Upper lobe of left lung (tissue), 6 donors: ENCODE measurements around the gene NAV2. TPM values are rescaled to one million over a fixed set of nuclear protein-coding genes. Genes with fewer than 3 reads are reported as not detected.

Experiments
- ATAC-seq, 2 donors: fragments of 200-7000 bp; cut with Tn5 transposase; one replicate each; pipeline ENCODE4 v1.9.1; 2022; ENCODE audit warnings: mild to moderate bottlenecking in 2 of 2, moderate library complexity in 2 of 2; ENCODE audit not compliant: low FRiP score in 2 of 2
- DNase-seq, 2 donors: peaks; one replicate each; pipeline ENCODE4 v3.0.0-alpha.2; 2019 to 2020
- H3K27ac ChIP-seq, 4 donors: fragments of 200-600 bp; sonication (generic); one replicate each; pipeline ENCODE4 v1.5.1; 2016 to 2019
- H3K27me3 ChIP-seq, 4 donors: fragments of 200-600 bp; sonication (generic); one replicate each; pipeline ENCODE4 v1.5.1; 2017 to 2019
- H3K36me3 ChIP-seq, 4 donors: fragments of 200-600 bp; sonication (generic); one replicate each; pipeline ENCODE4 v1.5.1; 2016 to 2019
- H3K4me1 ChIP-seq, 4 donors: fragments of 200-600 bp; sonication (generic); one replicate each; pipeline ENCODE4 v1.5.1; 2018 to 2019
- H3K4me3 ChIP-seq, 4 donors: fragments of 200-600 bp; sonication (generic); one replicate each; pipeline ENCODE4 v1.5.1; 2017 to 2019; ENCODE audit warnings: mild to moderate bottlenecking in 2 of 4, moderate library complexity in 1 of 4
- H3K9me3 ChIP-seq, 4 donors: fragments of 200-600 bp; sonication (generic); one replicate each; pipeline ENCODE4 v1.5.1; 2018 to 2019
- CTCF ChIP-seq, 6 experiments: fragments of 450-650 bp in 4 of 6; fragments of 200-600 bp in 2 of 6; sonication (generic) in 2 of 6; IDR thresholded peaks; one replicate each; pipeline ENCODE4 v1.5.1; 2016 to 2019; ENCODE audit warnings: antibody characterized with exemption in 6 of 6
- EP300 ChIP-seq, 4 donors: sonication (generic); formaldehyde crosslinking; IDR thresholded peaks; one replicate each; pipeline ENCODE4 v1.5.1; 2017; ENCODE audit warnings: antibody characterized with exemption in 4 of 4, control low read depth in 2 of 4
- POLR2A ChIP-seq, 4 donors: fragments of 450-650 bp; IDR thresholded peaks; one replicate each; pipeline ENCODE4 v1.5.1; 2016 to 2017; ENCODE audit warnings: antibody characterized with exemption in 4 of 4, mild to moderate bottlenecking in 2 of 4
- POLR2AphosphoS5 ChIP-seq, 2 donors: sonication (generic); formaldehyde crosslinking; IDR thresholded peaks; one replicate each; pipeline ENCODE4 v1.5.1; 2017; ENCODE audit warnings: antibody characterized with exemption in 2 of 2
- WGBS, 2 donors: methylation state at CpG; one replicate each; pipeline ENCODE4 v1.1.5; 2017 to 2018; 5-methylcytosine and 5-hydroxymethylcytosine counted together
- total RNA-seq, 6 donors: library from RNA; depleted of rRNA in 4 of 6; stranded (reverse); fragments of >200 nt in 4 of 6; gene quantifications; one replicate each; pipeline versions ENCODE4 v1.1.0 to v1.2.1, GENCODE V29; 2016 to 2021
- donor health status: DM: no; HTN: no; CAD: no; lungs with moderate emphysema.
- donor health status: DM: no; HTN: yes; CAD: no; lungs with severe emphysema.

NAV2 gene
- total RNA-seq, 6 donors from 2014 or later, result 40.5 to 61.4 (median 52.3) TPM

- 62 to 83% methylated on average over 3 of the region's 3 CpGs for WGBS, 2 donors
- no peak for DNase-seq
- H3K4me3 ChIP-seq, result no peak overlapping the region
- H3K27me3 ChIP-seq, result no peaks in the 10 kb centered on the region
- no peak for TF ChIP-seq EP300 (IDR thresholded peaks at IDR 0.05)
- TF ChIP-seq POLR2AphosphoS5 (IDR thresholded peaks at IDR 0.05), result no peak
- TF ChIP-seq POLR2A (IDR thresholded peaks at IDR 0.05), result no peak
- no peak for TF ChIP-seq CTCF (IDR thresholded peaks at IDR 0.05)
- H3K27ac ChIP-seq, result no peak overlapping the region
- H3K4me1 ChIP-seq, result peaks cover 0 to 13% (median 5%) of the 10 kb centered on the region in 4 donors
- ATAC-seq, result no peak
- no peaks in the 10 kb centered on the region for H3K9me3 ChIP-seq
- H3K36me3 ChIP-seq, result peaks cover 0 to 9% (median 0%) of the 10 kb centered on the region in 4 donors
Measured at GRCh38 chr11:19866037-19866436, 153.4 kb downstream of the NAV2 start.

- DNase-seq (no peak), ATAC-seq (no peak)
- WGBS, 2 donors, result 86 to 88% methylated on average over 4 of the region's 4 CpGs
Measured at GRCh38 chr11:19866521-19866920, 153.9 kb downstream of the NAV2 start.

GRCh38 chr11:19867064-19867463, 154.4 kb downstream of the NAV2 start:
- Histone ChIP-seq H3K4me1 (peaks cover 0 to 13% (median 5%) of the 10 kb centered on the region in 4 donors), H3K36me3 (peaks cover 0 to 14% (median 0%) of the 10 kb centered on the region in 4 donors), H3K27ac (no peak overlapping the region), H3K27me3 (no peaks in the 10 kb centered on the region), H3K9me3 (no peaks in the 10 kb centered on the region), H3K4me3 (no peak overlapping the region)
- TF ChIP-seq POLR2AphosphoS5 (IDR thresholded peaks at IDR 0.05) (no peak), POLR2A (IDR thresholded peaks at IDR 0.05) (no peak), EP300 (IDR thresholded peaks at IDR 0.05) (no peak), CTCF (IDR thresholded peaks at IDR 0.05) (no peak)
- ATAC-seq, result no peak
- 79 to 81% methylated on average over 1 of the region's 1 CpG for WGBS, 2 donors
- no peak for DNase-seq

More at GRCh38 chr11:19866521-19866920, 153.9 kb downstream of the NAV2 start:
- H3K9me3 ChIP-seq, result no peaks in the 10 kb centered on the region
- no peak overlapping the region for H3K4me3 ChIP-seq
- peaks cover 0 to 13% (median 5%) of the 10 kb centered on the region in 4 donors for H3K4me1 ChIP-seq
- no peak overlapping the region for H3K27ac ChIP-seq
- peaks cover 0 to 13% (median 0%) of the 10 kb centered on the region in 4 donors for H3K36me3 ChIP-seq
- TF ChIP-seq POLR2A (IDR thresholded peaks at IDR 0.05) (no peak), EP300 (IDR thresholded peaks at IDR 0.05) (no peak), CTCF (IDR thresholded peaks at IDR 0.05) (no peak), POLR2AphosphoS5 (IDR thresholded peaks at IDR 0.05) (no peak)
- H3K27me3 ChIP-seq, result no peaks in the 10 kb centered on the region

- no peaks in the 10 kb centered on the region for H3K27me3 ChIP-seq
- H3K9me3 ChIP-seq, result no peaks in the 10 kb centered on the region
- DNase-seq, result no peak
- no peak overlapping the region for H3K27ac ChIP-seq
- no peak overlapping the region for H3K4me3 ChIP-seq
- peak in 1 of 2 donors; percentile 23 for ATAC-seq
- TF ChIP-seq POLR2AphosphoS5 (IDR thresholded peaks at IDR 0.05), result peak in 1 of 2 donors; percentile 22
- TF ChIP-seq EP300 (IDR thresholded peaks at IDR 0.05), result no peak
- 69 to 74% methylated on average over 6 of the region's 6 CpGs for WGBS, 2 donors
- peaks cover 0 to 14% (median 0%) of the 10 kb centered on the region in 4 donors for H3K36me3 ChIP-seq
- H3K4me1 ChIP-seq, result peaks cover 0 to 13% (median 5%) of the 10 kb centered on the region in 4 donors
Measured at GRCh38 chr11:19868281-19868821, 155.7 kb downstream of the NAV2 start.

GRCh38 chr11:19868871-19869270, 156.2 kb downstream of the NAV2 start:
- Histone ChIP-seq H3K27ac (no peak overlapping the region), H3K9me3 (no peaks in the 10 kb centered on the region), H3K36me3 (peaks cover 0 to 14% (median 0%) of the 10 kb centered on the region in 4 donors), H3K4me3 (no peak overlapping the region), H3K4me1 (peaks cover 0 to 10% (median 5%) of the 10 kb centered on the region in 4 donors), H3K27me3 (no peaks in the 10 kb centered on the region)
- no peak for ATAC-seq
- DNase-seq, result no peak
- TF ChIP-seq POLR2AphosphoS5 (IDR thresholded peaks at IDR 0.05) (no peak), POLR2A (IDR thresholded peaks at IDR 0.05) (no peak), EP300 (IDR thresholded peaks at IDR 0.05) (no peak), CTCF (IDR thresholded peaks at IDR 0.05) (no peak)
- 91 to 97% methylated on average over 2 of the region's 2 CpGs for WGBS, 2 donors
